Stimulated activated CD8-positive, alpha-beta memory T cell treated with anti-CD3 and anti-CD28 coated beads, Interleukin-12 subunit alpha, Interleukin-12 subunit beta, amount 100 ng/mL, for 4 hours (primary cell): ENCODE results near the gene GMDS.

ENCODE experiments used
- DNase-seq: peaks from one replicate; pipeline ENCODE4 v3.0.0-alpha.2; 2020; ENCODE audit warnings: low read depth

The GMDS gene

GRCh38 chr6:1624058-1624850 is 621.2 kb downstream of the GMDS start:
- no peak for DNase-seq

GRCh38 chr6:1623769-1624057 is 621.7 kb downstream of the GMDS start:
- no peak for DNase-seq

- DNase-seq = no peak
These were observed 622.3 kb downstream of the GMDS start for GRCh38 chr6:1622851-1623768.

GRCh38 chr6:1622220-1622850 is 623.1 kb downstream of the GMDS start:
- DNase-seq = no peak

GRCh38 chr6:1621070-1621701 is 624.2 kb downstream of the GMDS start:
- DNase-seq = no peak

GRCh38 chr6:1620504-1621069 is 624.8 kb downstream of the GMDS start:
- no peak for DNase-seq

GRCh38 chr6:1619673-1620503 is 625.5 kb downstream of the GMDS start:
- no peak for DNase-seq

- DNase-seq = no peak
These were observed 626.2 kb downstream of the GMDS start for GRCh38 chr6:1619098-1619672.

- DNase-seq = no peak
These were observed 626.9 kb downstream of the GMDS start for GRCh38 chr6:1618311-1619097.

- DNase-seq = no peak
These were observed 627.7 kb downstream of the GMDS start for GRCh38 chr6:1617466-1618310.

GRCh38 chr6:1616701-1617463 is 628.5 kb downstream of the GMDS start:
- no peak for DNase-seq

GRCh38 chr6:1615853-1616420 is 629.5 kb downstream of the GMDS start:
- no peak for DNase-seq

GRCh38 chr6:1615151-1615852 is 630.1 kb downstream of the GMDS start:
- DNase-seq = no peak

- no peak for DNase-seq
These were observed 630.8 kb downstream of the GMDS start for GRCh38 chr6:1614448-1615150.

GRCh38 chr6:1613688-1614447 is 631.5 kb downstream of the GMDS start:
- no peak for DNase-seq

GRCh38 chr6:1613346-1613687 is 632.1 kb downstream of the GMDS start:
- DNase-seq = no peak
